Measurements from ENCODE around the gene VMP1.

Gene VMP1

GRCh38 chr17:59707149-59707970 lies at the start of gene VMP1, which contains the start of gene PTRH2:
TSS of gene VMP1 (plus strand) at chr17:59707654. CDS start at chr17:59731447, 23,793 bp downstream.
TSS of gene PTRH2 (minus strand) at chr17:59707430. CDS start at chr17:59697978, 9,452 bp downstream.
- H3K27ac ChIP-seq (ENCODE audit: low read length) = peak within 1 kb of the TSS; percentile 91
- H3K36me3 ChIP-seq (ENCODE audit: control insufficient read depth in 2 of 2, insufficient read depth in 2 of 2, low read length in 2 of 2) = peaks cover 0 to 2% of the 10 kb centered on the region in 2 donors
- H3K9me3 ChIP-seq (ENCODE audit: control insufficient read depth in 2 of 2, low read length in 2 of 2) = no peaks in the 10 kb centered on the region
- H3K4me3 ChIP-seq (ENCODE audit: low read length in 2 of 2) = peak within 1 kb of the TSS; percentile 93 to 99
- peaks cover 17% of the 10 kb centered on the region for H3K4me1 ChIP-seq (ENCODE audit: control insufficient read depth, insufficient read depth, low read length)
- H3K9ac ChIP-seq (ENCODE audit: low read length in 2 of 2) = peak within 1 kb of the TSS; percentile 94 to 100
- no peaks in the 10 kb centered on the region for H3K27me3 ChIP-seq (ENCODE audit: control insufficient read depth in 1 of 2, insufficient read depth in 2 of 2, low read length in 2 of 2)

- Histone ChIP-seq H3K36me3 (ENCODE audit: control insufficient read depth in 2 of 2, insufficient read depth in 2 of 2, low read length in 2 of 2) (peaks cover 38 to 61% of the 10 kb centered on the region in 2 donors), H3K4me3 (ENCODE audit: low read length in 2 of 2) (no peak overlapping the region), H3K27me3 (ENCODE audit: control insufficient read depth in 1 of 2, insufficient read depth in 2 of 2, low read length in 2 of 2) (no peaks in the 10 kb centered on the region), H3K4me1 (ENCODE audit: control insufficient read depth, insufficient read depth, low read length) (no peaks in the 10 kb centered on the region), H3K9ac (ENCODE audit: low read length in 2 of 2) (no peak overlapping the region), H3K9me3 (ENCODE audit: control insufficient read depth in 2 of 2, low read length in 2 of 2) (no peaks in the 10 kb centered on the region), H3K27ac (ENCODE audit: low read length) (no peak overlapping the region)
These were observed 41.2 kb upstream of the VMP1 start for GRCh38 chr17:59666235-59666634.

- Histone ChIP-seq H3K27ac (ENCODE audit: low read length) (no peak overlapping the region), H3K36me3 (ENCODE audit: control insufficient read depth in 2 of 2, insufficient read depth in 2 of 2, low read length in 2 of 2) (peaks cover 33 to 45% of the 10 kb centered on the region in 2 donors), H3K9ac (ENCODE audit: low read length in 2 of 2) (no peak overlapping the region), H3K27me3 (ENCODE audit: control insufficient read depth in 1 of 2, insufficient read depth in 2 of 2, low read length in 2 of 2) (no peaks in the 10 kb centered on the region), H3K4me1 (ENCODE audit: control insufficient read depth, insufficient read depth, low read length) (no peaks in the 10 kb centered on the region), H3K9me3 (ENCODE audit: control insufficient read depth in 2 of 2, low read length in 2 of 2) (no peaks in the 10 kb centered on the region), H3K4me3 (ENCODE audit: low read length in 2 of 2) (no peak overlapping the region)
These were observed 38.6 kb upstream of the VMP1 start for GRCh38 chr17:59668816-59669215.

GRCh38 chr17:59669411-59669810 lies 38.0 kb upstream of the VMP1 start:
- Histone ChIP-seq H3K27ac (ENCODE audit: low read length) (no peak overlapping the region), H3K36me3 (ENCODE audit: control insufficient read depth in 2 of 2, insufficient read depth in 2 of 2, low read length in 2 of 2) (peaks cover 38 to 45% of the 10 kb centered on the region in 2 donors), H3K9me3 (ENCODE audit: control insufficient read depth in 2 of 2, low read length in 2 of 2) (no peaks in the 10 kb centered on the region)

GRCh38 chr17:59669944-59670343 lies 37.5 kb upstream of the VMP1 start:
- no peak overlapping the region for H3K9ac ChIP-seq (ENCODE audit: low read length in 2 of 2)
- H3K9me3 ChIP-seq (ENCODE audit: control insufficient read depth in 2 of 2, low read length in 2 of 2) = no peaks in the 10 kb centered on the region
- H3K4me3 ChIP-seq (ENCODE audit: low read length in 2 of 2) = no peak overlapping the region
- H3K27me3 ChIP-seq (ENCODE audit: control insufficient read depth in 1 of 2, insufficient read depth in 2 of 2, low read length in 2 of 2) = no peaks in the 10 kb centered on the region
- H3K36me3 ChIP-seq (ENCODE audit: control insufficient read depth in 2 of 2, insufficient read depth in 2 of 2, low read length in 2 of 2) = peaks cover 33 to 44% of the 10 kb centered on the region in 2 donors
- no peaks in the 10 kb centered on the region for H3K4me1 ChIP-seq (ENCODE audit: control insufficient read depth, insufficient read depth, low read length)
- no peak overlapping the region for H3K27ac ChIP-seq (ENCODE audit: low read length)

More at GRCh38 chr17:59669411-59669810, 38.0 kb upstream of the VMP1 start:
- Histone ChIP-seq H3K4me3 (ENCODE audit: low read length in 2 of 2) (no peak overlapping the region), H3K9ac (ENCODE audit: low read length in 2 of 2) (no peak overlapping the region), H3K4me1 (ENCODE audit: control insufficient read depth, insufficient read depth, low read length) (no peaks in the 10 kb centered on the region), H3K27me3 (ENCODE audit: control insufficient read depth in 1 of 2, insufficient read depth in 2 of 2, low read length in 2 of 2) (no peaks in the 10 kb centered on the region)

GRCh38 chr17:59671386-59671785 lies 36.1 kb upstream of the VMP1 start:
- Histone ChIP-seq H3K4me3 (ENCODE audit: low read length in 2 of 2) (no peak overlapping the region), H3K27me3 (ENCODE audit: control insufficient read depth in 1 of 2, insufficient read depth in 2 of 2, low read length in 2 of 2) (no peaks in the 10 kb centered on the region), H3K4me1 (ENCODE audit: control insufficient read depth, insufficient read depth, low read length) (no peaks in the 10 kb centered on the region), H3K27ac (ENCODE audit: low read length) (no peak overlapping the region), H3K9ac (ENCODE audit: low read length in 2 of 2) (no peak overlapping the region), H3K36me3 (ENCODE audit: control insufficient read depth in 2 of 2, insufficient read depth in 2 of 2, low read length in 2 of 2) (peaks cover 27 to 37% of the 10 kb centered on the region in 2 donors), H3K9me3 (ENCODE audit: control insufficient read depth in 2 of 2, low read length in 2 of 2) (no peaks in the 10 kb centered on the region)

- Histone ChIP-seq H3K4me1 (ENCODE audit: control insufficient read depth, insufficient read depth, low read length) (no peaks in the 10 kb centered on the region), H3K36me3 (ENCODE audit: control insufficient read depth in 2 of 2, insufficient read depth in 2 of 2, low read length in 2 of 2) (peaks cover 25 to 40% of the 10 kb centered on the region in 2 donors), H3K27me3 (ENCODE audit: control insufficient read depth in 1 of 2, insufficient read depth in 2 of 2, low read length in 2 of 2) (no peaks in the 10 kb centered on the region), H3K27ac (ENCODE audit: low read length) (no peak overlapping the region), H3K4me3 (ENCODE audit: low read length in 2 of 2) (no peak overlapping the region), H3K9ac (ENCODE audit: low read length in 2 of 2) (no peak overlapping the region), H3K9me3 (ENCODE audit: control insufficient read depth in 2 of 2, low read length in 2 of 2) (no peaks in the 10 kb centered on the region)
These were observed 32.2 kb upstream of the VMP1 start for GRCh38 chr17:59675231-59675630.

- H3K9ac ChIP-seq (ENCODE audit: low read length in 2 of 2) = no peak overlapping the region
- no peaks in the 10 kb centered on the region for H3K9me3 ChIP-seq (ENCODE audit: control insufficient read depth in 2 of 2, low read length in 2 of 2)
- H3K27ac ChIP-seq (ENCODE audit: low read length) = no peak overlapping the region
- H3K27me3 ChIP-seq (ENCODE audit: control insufficient read depth in 1 of 2, insufficient read depth in 2 of 2, low read length in 2 of 2) = no peaks in the 10 kb centered on the region
- H3K4me1 ChIP-seq (ENCODE audit: control insufficient read depth, insufficient read depth, low read length) = no peaks in the 10 kb centered on the region
- H3K4me3 ChIP-seq (ENCODE audit: low read length in 2 of 2) = no peak overlapping the region
- peaks cover 35 to 43% of the 10 kb centered on the region in 2 donors for H3K36me3 ChIP-seq (ENCODE audit: control insufficient read depth in 2 of 2, insufficient read depth in 2 of 2, low read length in 2 of 2)
These were observed 30.7 kb upstream of the VMP1 start for GRCh38 chr17:59676716-59677115.

- Histone ChIP-seq H3K27ac (ENCODE audit: low read length) (no peak overlapping the region), H3K4me1 (ENCODE audit: control insufficient read depth, insufficient read depth, low read length) (no peaks in the 10 kb centered on the region), H3K9ac (ENCODE audit: low read length in 2 of 2) (no peak overlapping the region), H3K36me3 (ENCODE audit: control insufficient read depth in 2 of 2, insufficient read depth in 2 of 2, low read length in 2 of 2) (peaks cover 52 to 63% of the 10 kb centered on the region in 2 donors), H3K9me3 (ENCODE audit: control insufficient read depth in 2 of 2, low read length in 2 of 2) (no peaks in the 10 kb centered on the region), H3K4me3 (ENCODE audit: low read length in 2 of 2) (no peak overlapping the region), H3K27me3 (ENCODE audit: control insufficient read depth in 1 of 2, insufficient read depth in 2 of 2, low read length in 2 of 2) (no peaks in the 10 kb centered on the region)
These were observed 28.5 kb upstream of the VMP1 start for GRCh38 chr17:59678918-59679317.

- Histone ChIP-seq H3K4me1 (ENCODE audit: control insufficient read depth, insufficient read depth, low read length) (no peaks in the 10 kb centered on the region), H3K27ac (ENCODE audit: low read length) (no peak overlapping the region), H3K27me3 (ENCODE audit: control insufficient read depth in 1 of 2, insufficient read depth in 2 of 2, low read length in 2 of 2) (no peaks in the 10 kb centered on the region), H3K9ac (ENCODE audit: low read length in 2 of 2) (no peak overlapping the region), H3K36me3 (ENCODE audit: control insufficient read depth in 2 of 2, insufficient read depth in 2 of 2, low read length in 2 of 2) (peaks cover 54 to 61% of the 10 kb centered on the region in 2 donors), H3K9me3 (ENCODE audit: control insufficient read depth in 2 of 2, low read length in 2 of 2) (no peaks in the 10 kb centered on the region), H3K4me3 (ENCODE audit: low read length in 2 of 2) (no peak overlapping the region)
These were observed 27.1 kb upstream of the VMP1 start for GRCh38 chr17:59680314-59680713.

GRCh38 chr17:59683283-59683682 lies 24.2 kb upstream of the VMP1 start:
- no peaks in the 10 kb centered on the region for H3K9me3 ChIP-seq (ENCODE audit: control insufficient read depth in 2 of 2, low read length in 2 of 2)
- no peak overlapping the region for H3K9ac ChIP-seq (ENCODE audit: low read length in 2 of 2)
- H3K4me1 ChIP-seq (ENCODE audit: control insufficient read depth, insufficient read depth, low read length) = no peaks in the 10 kb centered on the region
- no peak overlapping the region for H3K4me3 ChIP-seq (ENCODE audit: low read length in 2 of 2)
- no peaks in the 10 kb centered on the region for H3K27me3 ChIP-seq (ENCODE audit: control insufficient read depth in 1 of 2, insufficient read depth in 2 of 2, low read length in 2 of 2)
- H3K36me3 ChIP-seq (ENCODE audit: control insufficient read depth in 2 of 2, insufficient read depth in 2 of 2, low read length in 2 of 2) = peaks cover 42 to 70% of the 10 kb centered on the region in 2 donors
- H3K27ac ChIP-seq (ENCODE audit: low read length) = no peak overlapping the region
